Measurements from ENCODE around the gene TCOF1. TPM values are rescaled to one million over a fixed set of nuclear protein-coding genes. Genes with fewer than 3 reads are reported as not detected.
"Not testable (repeated sequence)": the region's sequence is repeated elsewhere in the genome, so short reads cannot be mapped to it uniquely, and the experiment has no call there.

Gene TCOF1
- total and polyA plus RNA-seq, 5 experiments from 2014 or later = 1.8 to 64.6 (median 24.7) TPM

DNA sequence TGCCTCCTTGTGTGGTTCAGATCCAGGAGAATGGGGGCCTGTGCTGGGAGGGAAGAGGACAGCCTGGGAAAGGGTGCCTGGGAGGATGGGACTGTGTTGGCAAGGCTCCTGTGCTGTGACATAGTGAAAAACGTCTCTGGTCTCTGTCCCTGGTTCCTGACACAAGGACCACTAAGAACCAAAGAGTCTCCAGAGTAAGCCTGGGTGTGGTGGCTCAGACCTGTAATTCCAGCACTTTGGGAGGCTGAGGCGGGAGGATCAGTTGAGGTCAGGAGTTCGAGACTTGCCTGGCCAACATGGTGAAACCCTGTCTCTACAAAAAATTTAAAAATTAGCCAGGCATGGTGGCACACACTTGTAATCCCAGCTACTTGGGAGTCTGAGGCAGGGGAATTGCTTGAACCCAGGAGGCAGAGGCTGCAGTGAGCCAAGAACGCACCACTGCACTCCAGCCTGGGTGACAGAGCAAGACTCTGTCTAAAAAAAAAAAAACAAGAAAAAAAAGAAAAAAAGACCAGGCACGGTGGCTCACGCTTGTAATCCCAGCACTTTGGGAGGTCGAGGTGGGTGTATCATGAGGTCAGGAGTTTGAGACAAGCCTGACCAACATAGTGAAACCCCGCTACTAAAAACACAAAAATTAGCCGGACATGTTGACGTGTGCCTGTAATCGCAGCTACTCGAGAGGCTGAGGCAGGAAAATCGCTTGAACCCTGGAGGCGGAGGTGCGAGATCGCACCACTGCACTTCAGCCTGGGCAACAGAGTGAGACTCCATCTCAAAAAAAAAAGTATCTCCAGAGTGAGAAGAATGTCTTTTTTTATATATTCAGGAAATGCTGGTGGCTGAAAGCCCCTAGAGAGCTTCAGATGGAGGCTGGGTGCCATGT lies 56.6 kb downstream of the TCOF1 start:
- peak overlapping the region; percentile 98 to 100 (median 100) for H3K27ac Mint-ChIP-seq
- not testable (repeated sequence) for H3K27me3 Mint-ChIP-seq, H3K36me3 Mint-ChIP-seq, ATAC-seq, DNase-seq, H3K9me3 Mint-ChIP-seq
- H3K4me3 Mint-ChIP-seq = peak overlapping the region in 5 of 10 donors; percentile 24 to 100 (median 44)
- POLR2A ChIA-PET = interaction anchor here (0.7 to 5.1 kb wide), 2 partner anchors 36 to 365 kb away, joined by 3 to 56 read pairs; partner anchors contain the start of genes RPS14 and SMIM3
- H3K4me1 Mint-ChIP-seq = peaks cover 16 to 62% (median 40%) of the 10 kb centered on the region in 4 donors

DNA sequence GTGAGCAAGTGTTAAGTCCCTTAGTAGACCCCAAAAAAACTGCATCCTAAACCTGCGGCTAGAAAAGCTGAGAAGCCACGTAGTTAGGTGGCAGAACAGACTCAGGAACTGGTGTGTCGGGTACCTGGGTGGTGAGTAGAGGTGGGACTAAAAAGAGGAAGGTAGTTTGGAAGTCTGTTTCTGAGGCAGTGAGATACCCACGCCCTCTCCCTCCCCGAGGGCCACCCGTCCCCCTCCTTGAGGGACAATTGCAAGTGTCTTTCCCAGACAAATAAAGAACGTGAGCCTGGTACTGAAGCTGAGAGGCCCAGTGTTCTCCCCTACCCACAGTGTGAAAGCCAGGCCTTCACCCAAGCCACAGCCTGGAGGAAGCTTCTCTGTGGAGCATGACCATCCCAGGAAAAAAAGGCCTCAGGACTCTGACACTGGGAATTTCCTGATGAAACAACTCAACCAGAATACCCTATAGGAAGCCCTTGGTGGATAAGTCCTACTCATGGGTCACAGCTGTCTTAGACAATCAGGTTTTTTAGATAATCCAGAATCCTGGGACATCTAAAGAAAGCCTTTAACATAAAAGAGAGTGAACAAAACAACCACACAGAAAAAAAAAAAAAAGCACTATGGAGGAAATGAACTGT lies 62.3 kb downstream of the TCOF1 start:
- ATAC-seq = peak; percentile 75 to 87

DNA sequence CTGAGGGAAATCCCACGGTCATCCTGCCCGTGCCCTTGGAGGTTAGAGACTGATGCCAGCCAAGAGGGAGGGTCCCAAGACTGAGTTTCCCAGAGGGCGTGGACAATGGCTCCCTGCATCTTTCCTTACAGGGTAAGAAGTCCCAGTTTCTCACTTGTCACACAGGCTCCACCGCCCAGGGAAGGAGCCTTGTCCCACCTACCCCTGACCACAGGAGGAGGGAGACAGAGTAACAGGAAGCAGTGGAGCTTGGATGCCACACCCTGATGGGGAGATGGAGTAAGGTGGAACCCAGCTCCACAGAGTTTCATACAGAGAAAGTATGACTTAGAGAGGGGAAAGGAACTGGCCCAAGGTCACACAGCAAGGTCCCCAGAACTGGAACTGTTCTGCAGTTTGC lies 64.6 kb downstream of the TCOF1 start:
- Mint-ChIP-seq H3K4me1 (peaks cover 3 to 17% (median 10%) of the 10 kb centered on the region in 4 donors), H3K27me3 (peaks cover 0 to 4% (median 1%) of the 10 kb centered on the region in 5 donors), H3K27ac (peak overlapping the region in 1 of 10 donors; percentile 69), H3K4me3 (no peak overlapping the region), H3K36me3 (peaks cover 0 to 2% (median 0%) of the 10 kb centered on the region in 3 donors), H3K9me3 (no peaks in the 10 kb centered on the region)
- DNase-seq (no peak), ATAC-seq (no peak)
- POLR2A ChIA-PET = no interaction called here

More for the DNA sequence above, 62.3 kb downstream of the TCOF1 start:
- peak in 1 of 10 donors; percentile 19 for DNase-seq
- POLR2A ChIA-PET = interaction anchor here (1.2 kb wide), 2 partner anchors 14 to 28 kb away, joined by 3 read pairs; no protein-coding TSS in a partner anchor
- Mint-ChIP-seq H3K4me1 (peaks cover 3 to 30% (median 11%) of the 10 kb centered on the region in 4 donors), H3K27ac (peak overlapping the region in 8 of 10 donors; percentile 2 to 83 (median 38)), H3K9me3 (no peaks in the 10 kb centered on the region), H3K27me3 (peaks cover 0 to 3% (median 1%) of the 10 kb centered on the region in 5 donors), H3K36me3 (peaks cover 0 to 2% (median 0%) of the 10 kb centered on the region in 3 donors), H3K4me3 (peak overlapping the region in 1 of 10 donors; percentile 53)

DNA sequence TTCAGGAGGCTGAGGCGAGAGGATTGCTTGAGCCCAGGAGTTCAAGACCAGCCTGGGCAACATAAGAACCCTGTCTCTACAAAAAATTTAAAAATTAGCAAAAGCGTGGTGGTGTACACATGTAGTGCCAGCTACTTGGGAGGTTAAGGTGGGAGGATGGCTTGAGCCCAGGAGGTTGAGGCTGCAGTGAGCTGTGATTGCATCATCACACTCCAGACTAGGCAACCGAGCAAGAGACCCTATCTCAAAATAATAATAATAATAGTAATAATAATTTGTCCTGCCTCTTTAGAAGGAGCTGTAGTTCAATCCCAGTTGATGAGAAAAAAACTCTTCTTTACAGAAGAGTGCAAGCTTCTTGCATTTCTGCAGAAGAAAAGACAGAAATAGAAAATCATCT lies 65.3 kb downstream of the TCOF1 start:
- POLR2A ChIA-PET = no interaction called here
- no peaks in the 10 kb centered on the region for H3K9me3 Mint-ChIP-seq

DNA sequence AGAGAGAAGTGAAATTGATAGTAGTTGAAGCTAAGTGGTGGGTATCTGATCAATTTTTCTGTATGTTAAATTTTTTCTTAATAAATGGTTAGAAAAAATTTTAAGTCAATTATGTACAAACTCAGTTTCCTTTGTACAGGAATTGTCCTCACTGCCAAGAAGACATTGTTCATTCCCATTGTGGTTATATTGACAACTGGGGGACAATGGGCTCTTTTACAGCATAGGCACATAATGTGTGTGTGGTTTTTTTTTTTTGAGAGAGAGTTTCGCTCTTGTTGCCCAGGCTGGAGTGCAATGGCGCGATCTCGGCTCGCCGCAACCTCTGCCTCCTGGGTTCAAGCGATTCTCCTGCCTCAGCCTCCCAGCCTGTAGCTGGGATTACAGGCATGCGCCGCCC lies 68.7 kb downstream of the TCOF1 start:
- H3K9me3 Mint-ChIP-seq, H3K4me3 Mint-ChIP-seq, DNase-seq, H3K36me3 Mint-ChIP-seq, H3K27me3 Mint-ChIP-seq, H3K27ac Mint-ChIP-seq, ATAC-seq: not testable (repeated sequence)
- peaks cover 0 to 13% (median 0%) of the 10 kb centered on the region in 4 donors for H3K4me1 Mint-ChIP-seq
- POLR2A ChIA-PET = interaction anchor here (0.6 kb wide), 1 partner anchor 13 kb away, joined by 3 read pairs; the partner anchor contains the start of gene CD74

More for the DNA sequence above, 65.3 kb downstream of the TCOF1 start:
- Mint-ChIP-seq H3K36me3 (peaks cover 0 to 2% (median 0%) of the 10 kb centered on the region in 3 donors), H3K27me3 (peaks cover 0 to 4% (median 1%) of the 10 kb centered on the region in 5 donors), H3K4me3 (no peak overlapping the region), H3K27ac (no peak overlapping the region), H3K4me1 (peaks cover 3 to 17% (median 10%) of the 10 kb centered on the region in 4 donors)
- DNase-seq (no peak), ATAC-seq (no peak)

DNA sequence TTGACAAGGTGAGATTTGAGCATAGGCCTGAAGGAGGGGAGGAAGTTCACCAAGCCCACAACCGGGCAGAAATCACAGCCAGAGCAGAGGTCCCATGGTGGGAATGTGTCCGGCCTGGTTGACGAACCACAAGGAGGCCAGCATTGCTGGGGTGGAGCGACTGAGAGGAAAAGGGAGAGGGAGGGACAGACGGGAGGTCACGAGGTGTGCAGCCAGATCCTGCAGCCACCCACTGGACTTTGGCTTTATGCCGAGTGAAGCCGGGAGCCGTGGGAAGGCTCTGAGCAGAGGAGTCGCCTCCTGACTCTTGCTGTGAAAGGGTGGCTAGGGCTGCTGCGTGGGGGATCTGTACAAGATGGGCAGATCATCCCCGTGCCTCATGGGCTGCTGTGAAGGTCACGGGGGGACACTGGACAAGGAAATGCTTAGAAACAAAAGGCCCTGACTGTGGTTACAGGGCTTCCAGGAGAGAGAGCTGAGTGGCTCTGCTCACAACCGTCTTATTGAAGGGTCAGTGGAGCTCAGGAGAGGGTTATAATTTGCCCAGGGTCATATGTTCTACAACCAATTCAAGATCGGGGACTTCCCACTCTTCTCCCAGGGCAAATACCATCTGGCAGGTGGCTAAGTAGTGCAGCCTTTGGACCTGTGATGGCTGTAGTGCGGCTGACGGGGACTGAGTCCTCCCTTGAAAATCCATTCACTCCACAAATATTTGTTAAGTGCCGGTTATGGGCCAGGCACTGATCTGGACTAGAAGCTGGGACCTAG lies 70.8 kb downstream of the TCOF1 start:
- no peak for DNase-seq
- H3K4me3 Mint-ChIP-seq = no peak overlapping the region
- peaks cover 0 to 2% (median 0%) of the 10 kb centered on the region in 3 donors for H3K36me3 Mint-ChIP-seq
- peaks cover 0 to 4% (median 1%) of the 10 kb centered on the region in 5 donors for H3K27me3 Mint-ChIP-seq
- no peak for ATAC-seq
- H3K9me3 Mint-ChIP-seq = no peaks in the 10 kb centered on the region
- POLR2A ChIA-PET = no interaction called here
- H3K27ac Mint-ChIP-seq = peak overlapping the region in 4 of 10 donors; percentile 24 to 76 (median 50)
- H3K4me1 Mint-ChIP-seq = peaks cover 0 to 21% (median 0%) of the 10 kb centered on the region in 4 donors

DNA sequence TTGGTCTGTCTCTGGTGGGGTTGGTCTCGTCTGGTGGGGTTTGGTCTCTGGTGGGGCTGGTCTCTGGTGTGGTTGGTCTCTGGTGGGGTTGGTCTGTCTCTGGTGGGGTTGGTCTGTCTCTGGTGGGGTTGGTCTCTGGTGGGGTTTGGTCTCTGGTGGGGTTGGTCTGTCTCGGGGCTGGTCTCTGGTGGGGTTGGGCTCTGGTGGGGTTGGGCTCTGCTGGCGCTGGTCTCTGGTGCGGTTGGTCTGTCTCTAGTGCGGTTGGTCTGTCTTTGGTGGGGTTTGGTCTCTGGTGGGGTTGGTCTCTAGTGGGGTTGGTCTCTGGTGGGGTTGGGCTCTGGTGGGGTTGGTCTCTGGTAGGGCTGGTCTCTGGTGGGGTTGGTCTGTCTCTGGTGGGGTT lies 71.5 kb downstream of the TCOF1 start:
- ATAC-seq (no peak), DNase-seq (no peak)
- POLR2A ChIA-PET = no interaction called here
- peaks cover 0 to 2% (median 0%) of the 10 kb centered on the region in 3 donors for H3K36me3 Mint-ChIP-seq
- peaks cover 0 to 4% (median 1%) of the 10 kb centered on the region in 5 donors for H3K27me3 Mint-ChIP-seq
- H3K27ac Mint-ChIP-seq = peak overlapping the region in 2 of 10 donors; percentile 75 to 76
- no peaks in the 10 kb centered on the region for H3K9me3 Mint-ChIP-seq
- H3K4me1 Mint-ChIP-seq = peaks cover 0 to 26% (median 0%) of the 10 kb centered on the region in 4 donors
- H3K4me3 Mint-ChIP-seq = no peak overlapping the region

DNA sequence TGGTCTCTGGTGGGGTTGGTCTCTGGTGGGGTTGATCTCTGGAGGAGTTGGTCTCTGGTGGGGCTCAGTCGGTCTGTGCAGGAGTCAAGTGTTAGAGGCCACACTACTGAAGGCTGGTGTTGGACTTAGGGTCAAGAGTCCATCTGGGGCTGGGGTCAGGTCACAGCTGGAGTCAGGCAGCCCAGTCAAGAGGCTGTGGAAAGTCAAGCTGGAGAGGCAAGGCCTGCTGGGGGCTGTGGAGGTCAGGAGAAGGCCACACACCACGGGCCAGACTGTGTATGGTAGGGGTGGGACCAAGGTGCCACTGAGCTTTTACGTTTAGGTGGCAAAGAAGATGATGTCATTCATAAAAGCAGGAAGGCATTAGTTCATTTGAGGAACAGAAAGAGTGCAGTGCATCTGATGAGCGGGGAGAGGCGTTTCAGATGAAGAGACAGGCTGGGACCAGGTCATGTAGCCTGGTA lies 71.9 kb downstream of the TCOF1 start:
- peak overlapping the region in 3 of 10 donors; percentile 74 to 85 (median 75) for H3K27ac Mint-ChIP-seq
- H3K36me3 Mint-ChIP-seq = peaks cover 0 to 2% (median 0%) of the 10 kb centered on the region in 3 donors
- peak overlapping the region in 1 of 10 donors; percentile 63 for H3K4me3 Mint-ChIP-seq
- POLR2A ChIA-PET = interaction anchor here (0.5 to 0.6 kb wide), 2 partner anchors 19 to 20 kb away, joined by 3 to 9 read pairs; no protein-coding TSS in a partner anchor
- ATAC-seq (no peak), DNase-seq (peak in 1 of 10 donors; percentile 5)
- H3K27me3 Mint-ChIP-seq = peaks cover 0 to 4% (median 1%) of the 10 kb centered on the region in 5 donors
- no peaks in the 10 kb centered on the region for H3K9me3 Mint-ChIP-seq
- peaks cover 0 to 26% (median 0%) of the 10 kb centered on the region in 4 donors for H3K4me1 Mint-ChIP-seq

DNA sequence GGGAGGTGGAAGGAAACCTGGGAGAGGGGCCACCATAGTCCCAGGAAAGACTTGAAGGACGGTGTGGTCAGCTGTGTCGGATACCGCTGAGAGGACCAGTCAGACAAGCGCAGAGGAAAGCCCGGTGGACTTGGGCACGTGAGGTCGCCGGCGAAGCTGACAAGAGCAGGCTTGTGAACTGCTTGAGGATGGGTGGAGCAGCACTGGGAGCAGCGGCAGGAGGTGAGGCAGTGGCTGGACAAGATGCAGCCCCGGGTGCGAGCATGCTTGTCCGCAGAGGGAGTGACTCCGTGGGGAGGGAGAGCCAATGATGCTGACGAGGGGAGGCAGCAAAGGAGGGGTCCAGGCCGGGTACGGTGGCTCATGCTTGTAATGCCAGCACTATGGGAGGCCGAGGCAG lies 73.6 kb downstream of the TCOF1 start:
- Mint-ChIP-seq H3K9me3 (no peaks in the 10 kb centered on the region), H3K36me3 (no peaks in the 10 kb centered on the region), H3K27me3 (no peaks in the 10 kb centered on the region), H3K4me3 (no peak overlapping the region), H3K4me1 (peaks cover 3 to 30% (median 4%) of the 10 kb centered on the region in 4 donors), H3K27ac (peak overlapping the region in 2 of 10 donors; percentile 53 to 60)
- ATAC-seq = no peak
- no peak for DNase-seq
- POLR2A ChIA-PET = no interaction called here

DNA sequence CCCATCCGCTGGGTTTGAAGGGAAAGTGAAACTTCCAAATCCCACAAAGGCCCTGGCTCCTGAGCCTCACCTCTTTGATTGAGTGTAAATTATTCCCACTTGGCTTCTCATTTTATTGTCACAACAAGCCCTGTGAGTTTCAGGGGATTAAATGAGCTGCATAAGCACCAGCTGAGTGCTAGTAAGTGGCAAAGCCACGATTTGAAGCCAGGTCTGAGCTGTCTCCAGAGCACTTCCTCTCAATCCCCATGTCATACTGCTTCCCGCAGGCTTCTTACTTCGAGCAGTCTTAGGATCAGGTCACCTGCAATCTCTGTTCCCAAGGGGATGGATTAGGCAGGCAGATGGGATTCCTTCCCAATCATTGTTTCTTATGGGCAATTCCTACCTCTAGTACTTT lies 74.1 kb downstream of the TCOF1 start:
- DNase-seq = no peak
- Mint-ChIP-seq H3K27ac (no peak overlapping the region), H3K27me3 (no peaks in the 10 kb centered on the region), H3K4me3 (no peak overlapping the region), H3K9me3 (no peaks in the 10 kb centered on the region), H3K36me3 (no peaks in the 10 kb centered on the region), H3K4me1 (peaks cover 5 to 35% (median 8%) of the 10 kb centered on the region in 4 donors)
- POLR2A ChIA-PET = no interaction called here
- ATAC-seq = no peak

DNA sequence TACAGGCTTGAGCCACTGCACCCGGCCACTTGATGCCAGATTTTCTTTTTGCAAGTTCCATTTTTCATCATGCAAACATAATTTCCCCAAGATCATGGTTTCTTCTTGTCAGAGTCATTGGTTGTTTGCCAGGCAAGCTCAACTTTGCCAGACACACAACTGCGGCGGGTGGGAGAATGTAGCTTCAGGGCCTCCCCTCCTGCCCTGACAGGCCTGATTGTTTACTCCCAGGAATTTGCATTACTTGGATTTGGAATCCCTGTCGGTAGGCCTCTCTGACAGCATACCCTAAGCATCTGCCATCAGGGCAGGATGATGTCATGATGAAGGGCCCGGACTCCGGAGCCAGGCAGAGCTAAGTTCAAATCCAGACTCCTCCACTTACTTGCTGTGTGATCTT lies 77.0 kb downstream of the TCOF1 start:
- DNase-seq (no peak), ATAC-seq (no peak)
- Mint-ChIP-seq H3K27me3 (no peaks in the 10 kb centered on the region), H3K4me1 (peaks cover 5 to 34% (median 8%) of the 10 kb centered on the region in 4 donors), H3K9me3 (no peaks in the 10 kb centered on the region), H3K27ac (no peak overlapping the region), H3K36me3 (no peaks in the 10 kb centered on the region), H3K4me3 (no peak overlapping the region)
- POLR2A ChIA-PET = interaction anchor here (1.1 kb wide), 1 partner anchor 22 kb away, joined by 3 read pairs; the partner anchor contains the start of gene CD74

Data from naive thymus-derived CD8-positive, alpha-beta T cell (primary cell).